Nephron (organoid): ENCODE data around the gene C4BPB.
"Not testable (repeated sequence)": the region's sequence is repeated elsewhere in the genome, so short reads cannot be mapped to it uniquely, and the experiment has no call there.

Experiments
- H3K27ac Mint-ChIP-seq, 3 experiments: 2 replicates each; pipeline ENCODE4 v1.8.0; 2020; ENCODE audit warnings: mixed read lengths in 3 of 3, mild to moderate bottlenecking in 2 of 3, moderate library complexity in 1 of 3
- H3K27me3 Mint-ChIP-seq: 2 replicates; pipeline ENCODE4 v1.8.0; 2021; ENCODE audit warnings: low read depth, mild to moderate bottlenecking, moderate library complexity, mixed read lengths
- H3K36me3 Mint-ChIP-seq: 2 replicates; pipeline ENCODE4 v1.8.0; 2020; ENCODE audit warnings: low read depth, mixed read lengths
- H3K4me1 Mint-ChIP-seq: 2 replicates; pipeline ENCODE4 v1.8.0; 2020; ENCODE audit warnings: mixed read lengths
- H3K4me3 Mint-ChIP-seq, 3 experiments: 2 replicates each; pipeline ENCODE4 v1.8.0; 2020; ENCODE audit warnings: mild to moderate bottlenecking in 3 of 3, mixed read lengths in 3 of 3, moderate library complexity in 2 of 3
- H3K9me3 Mint-ChIP-seq: 2 replicates; pipeline ENCODE4 v1.8.0; 2020; ENCODE audit warnings: mixed read lengths
- TF ChIP-seq, protein P1 (sequence below), 3 experiments: fragments of 200-600 bp; sonication (generic); IDR thresholded peaks; one replicate each; pipeline ENCODE4 v1.5.0; 2021; ENCODE audit warnings: antibody characterized with exemption in 3 of 3; ENCODE audit not compliant: unreplicated experiment in 3 of 3

C4BPB gene, protein sequence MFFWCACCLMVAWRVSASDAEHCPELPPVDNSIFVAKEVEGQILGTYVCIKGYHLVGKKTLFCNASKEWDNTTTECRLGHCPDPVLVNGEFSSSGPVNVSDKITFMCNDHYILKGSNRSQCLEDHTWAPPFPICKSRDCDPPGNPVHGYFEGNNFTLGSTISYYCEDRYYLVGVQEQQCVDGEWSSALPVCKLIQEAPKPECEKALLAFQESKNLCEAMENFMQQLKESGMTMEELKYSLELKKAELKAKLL

DNA sequence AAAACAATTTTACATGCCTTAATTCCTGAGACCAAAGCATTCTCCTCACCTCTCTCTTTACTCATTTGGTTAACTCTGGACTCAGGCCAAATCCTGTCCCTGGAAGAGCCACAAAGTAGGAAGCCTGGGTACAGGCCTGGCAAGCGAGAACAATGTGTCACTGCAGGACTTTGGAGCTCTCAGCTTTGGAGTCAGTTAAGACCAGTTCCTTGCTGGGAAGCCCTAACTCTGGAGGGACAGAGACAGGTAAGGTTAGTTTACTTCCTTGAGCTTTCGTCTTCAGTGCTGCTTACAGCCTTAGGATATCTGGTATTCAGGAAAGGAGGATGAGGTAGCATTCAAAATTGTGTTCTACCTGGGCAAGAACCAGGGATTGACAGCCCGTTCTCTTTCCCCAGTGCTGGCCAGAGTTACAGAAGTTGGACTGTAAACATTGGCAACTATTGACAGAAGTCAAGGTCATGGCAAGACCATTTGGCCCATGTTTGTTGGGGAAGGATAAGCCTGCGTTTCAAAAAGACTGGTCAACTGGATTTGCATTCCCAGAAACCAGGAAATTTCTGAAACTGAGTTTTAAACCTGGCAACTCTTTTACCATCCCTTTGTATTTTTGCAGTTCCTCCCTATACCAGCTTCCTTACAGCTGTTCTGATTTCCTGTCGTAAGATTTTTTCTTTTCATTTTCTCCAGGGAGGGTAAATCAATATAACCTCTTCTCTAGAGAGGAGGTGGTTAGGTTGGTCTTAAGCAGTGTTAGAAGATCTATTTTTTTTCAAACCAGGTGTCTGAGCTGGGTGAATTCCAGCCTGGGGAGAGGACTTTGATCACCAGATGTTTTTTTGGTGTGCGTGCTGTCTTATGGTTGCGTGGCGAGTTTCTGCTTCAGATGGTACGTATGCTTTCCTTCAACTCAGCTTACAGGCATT lies at the start of gene C4BPB:
TSS of gene C4BPB (plus strand) at position 160 of the 926 bp plus-strand sequence. CDS start at position 832, 672 bp downstream.
- no peak within 1 kb of the TSS for H3K4me3 Mint-ChIP-seq
- TF ChIP-seq, protein P1, sequence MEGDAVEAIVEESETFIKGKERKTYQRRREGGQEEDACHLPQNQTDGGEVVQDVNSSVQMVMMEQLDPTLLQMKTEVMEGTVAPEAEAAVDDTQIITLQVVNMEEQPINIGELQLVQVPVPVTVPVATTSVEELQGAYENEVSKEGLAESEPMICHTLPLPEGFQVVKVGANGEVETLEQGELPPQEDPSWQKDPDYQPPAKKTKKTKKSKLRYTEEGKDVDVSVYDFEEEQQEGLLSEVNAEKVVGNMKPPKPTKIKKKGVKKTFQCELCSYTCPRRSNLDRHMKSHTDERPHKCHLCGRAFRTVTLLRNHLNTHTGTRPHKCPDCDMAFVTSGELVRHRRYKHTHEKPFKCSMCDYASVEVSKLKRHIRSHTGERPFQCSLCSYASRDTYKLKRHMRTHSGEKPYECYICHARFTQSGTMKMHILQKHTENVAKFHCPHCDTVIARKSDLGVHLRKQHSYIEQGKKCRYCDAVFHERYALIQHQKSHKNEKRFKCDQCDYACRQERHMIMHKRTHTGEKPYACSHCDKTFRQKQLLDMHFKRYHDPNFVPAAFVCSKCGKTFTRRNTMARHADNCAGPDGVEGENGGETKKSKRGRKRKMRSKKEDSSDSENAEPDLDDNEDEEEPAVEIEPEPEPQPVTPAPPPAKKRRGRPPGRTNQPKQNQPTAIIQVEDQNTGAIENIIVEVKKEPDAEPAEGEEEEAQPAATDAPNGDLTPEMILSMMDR (IDR thresholded peaks at IDR 0.05; ENCODE audit: unreplicated experiment in 3 of 3), result no peak
- no peaks in the 10 kb centered on the region for H3K9me3 Mint-ChIP-seq

DNA sequence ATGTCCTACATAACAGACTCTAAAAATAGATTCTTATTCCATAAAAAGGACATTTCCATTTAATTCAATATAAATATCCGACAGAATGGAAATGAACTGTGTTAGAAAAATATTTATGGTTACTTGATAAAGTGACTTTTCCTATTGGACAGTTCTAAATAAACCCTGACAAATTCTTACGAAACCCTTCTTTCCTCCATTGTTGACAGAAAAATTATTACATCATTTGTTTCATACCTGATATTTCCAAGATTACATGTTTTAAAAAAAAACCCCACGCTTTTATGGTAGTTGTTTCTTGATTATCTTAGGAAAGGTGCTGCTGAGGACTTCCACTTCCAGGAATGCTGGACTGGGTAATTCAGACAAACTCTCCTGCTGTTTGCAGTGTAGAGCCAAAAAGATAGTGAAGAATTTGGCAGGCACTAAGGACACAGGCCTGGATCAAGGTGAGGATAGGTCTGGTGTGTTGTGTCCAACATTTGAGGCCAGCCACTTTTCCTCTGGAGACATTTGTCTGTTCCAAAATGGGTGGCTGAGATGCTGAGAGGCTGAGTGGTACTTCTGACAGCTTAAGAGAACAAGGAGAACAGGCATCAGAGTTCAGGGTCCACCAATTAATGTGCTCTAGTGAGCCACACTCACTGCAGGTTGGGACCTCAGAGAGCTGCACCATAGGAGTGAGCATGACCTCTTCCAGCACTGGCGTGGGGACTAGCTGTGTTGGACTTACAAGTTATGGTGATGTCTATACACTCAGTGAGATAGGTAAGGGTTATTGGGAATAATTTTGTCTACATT lies 49.1 kb upstream of the C4BPB start:
- Mint-ChIP-seq H3K27me3 (peaks cover 4% of the 10 kb centered on the region), H3K9me3 (no peaks in the 10 kb centered on the region), H3K4me1 (no peaks in the 10 kb centered on the region), H3K36me3 (peaks cover 2% of the 10 kb centered on the region), H3K27ac (no peak overlapping the region), H3K4me3 (no peak overlapping the region)
- TF ChIP-seq, protein P1 (IDR thresholded peaks at IDR 0.05; ENCODE audit: unreplicated experiment in 3 of 3), result no peak

More for the DNA sequence above, at the start of gene C4BPB:
- peaks cover 18% of the 10 kb centered on the region for H3K4me1 Mint-ChIP-seq
- H3K27me3 Mint-ChIP-seq, result peaks cover 9% of the 10 kb centered on the region
- H3K27ac Mint-ChIP-seq, result no peak within 1 kb of the TSS
- H3K36me3 Mint-ChIP-seq, result no peaks in the 10 kb centered on the region

DNA sequence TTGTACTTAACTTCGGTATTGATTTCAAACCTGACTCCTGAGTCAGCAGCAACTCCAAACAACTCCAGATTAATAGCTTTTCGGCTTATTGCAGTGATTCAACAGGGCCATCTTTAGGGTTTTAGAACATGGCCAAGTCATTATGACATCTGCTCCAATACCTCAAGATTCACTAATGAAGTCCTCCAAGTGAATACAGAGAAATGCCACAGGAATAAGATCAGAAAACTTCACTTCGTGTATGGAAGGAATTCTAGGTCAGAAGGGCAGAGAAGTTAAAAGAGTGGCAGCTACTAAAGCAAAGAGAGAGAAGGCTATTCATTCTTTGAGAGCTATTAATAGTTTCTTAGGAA lies 48.5 kb upstream of the C4BPB start:
- H3K9me3 Mint-ChIP-seq, result no peaks in the 10 kb centered on the region
- H3K27ac Mint-ChIP-seq, result no peak overlapping the region
- no peak overlapping the region for H3K4me3 Mint-ChIP-seq
- TF ChIP-seq, protein P1 (IDR thresholded peaks at IDR 0.05; ENCODE audit: unreplicated experiment in 3 of 3), result no peak
- no peaks in the 10 kb centered on the region for H3K4me1 Mint-ChIP-seq
- peaks cover 5% of the 10 kb centered on the region for H3K36me3 Mint-ChIP-seq
- peaks cover 3% of the 10 kb centered on the region for H3K27me3 Mint-ChIP-seq

DNA sequence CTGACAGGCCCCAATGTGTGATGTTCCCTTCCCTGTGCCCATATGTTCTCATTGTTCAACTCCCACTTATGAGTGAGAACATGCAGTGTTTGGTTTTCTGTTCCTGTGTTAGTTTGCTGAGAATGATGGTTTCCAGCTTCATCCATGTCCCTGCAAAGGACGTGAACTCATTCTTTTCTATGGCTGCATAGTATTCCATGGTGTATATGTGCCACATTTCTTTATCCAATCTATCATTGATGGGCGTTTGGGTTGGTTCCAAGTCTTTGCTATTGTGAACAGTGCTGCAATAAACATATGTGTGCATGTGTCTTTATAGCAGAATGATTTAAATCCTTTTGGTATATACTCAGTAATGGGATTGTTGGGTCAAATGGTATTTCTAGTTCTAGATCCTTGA lies 47.3 kb upstream of the C4BPB start:
- H3K4me1 Mint-ChIP-seq, H3K27ac Mint-ChIP-seq, H3K9me3 Mint-ChIP-seq, H3K27me3 Mint-ChIP-seq, H3K4me3 Mint-ChIP-seq: not testable (repeated sequence)
- H3K36me3 Mint-ChIP-seq, result peaks cover 11% of the 10 kb centered on the region

DNA sequence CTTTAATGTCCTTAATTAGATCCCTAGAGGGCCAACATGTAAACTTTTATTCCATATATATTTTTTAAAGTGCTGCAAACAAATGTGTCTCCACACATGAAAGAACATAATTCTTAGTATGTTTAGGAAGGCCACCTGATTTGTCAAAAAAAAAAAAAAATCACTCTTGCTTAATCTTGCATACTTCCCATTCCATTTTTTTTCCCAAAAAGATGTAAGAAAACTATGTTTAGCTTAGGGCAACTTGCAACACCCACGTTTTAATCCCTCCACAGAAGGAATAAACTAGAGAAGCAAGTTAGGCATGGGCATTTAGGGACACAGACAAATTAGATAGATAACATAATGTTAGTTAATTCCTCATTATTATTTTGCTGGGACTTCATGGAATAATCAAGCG lies 43.2 kb upstream of the C4BPB start:
- Mint-ChIP-seq H3K27me3 (no peaks in the 10 kb centered on the region), H3K27ac (no peak overlapping the region), H3K4me1 (peaks cover 35% of the 10 kb centered on the region), H3K4me3 (no peak overlapping the region), H3K9me3 (no peaks in the 10 kb centered on the region), H3K36me3 (peaks cover 31% of the 10 kb centered on the region)
- TF ChIP-seq, protein P1 (IDR thresholded peaks at IDR 0.05; ENCODE audit: unreplicated experiment in 3 of 3), result no peak

DNA sequence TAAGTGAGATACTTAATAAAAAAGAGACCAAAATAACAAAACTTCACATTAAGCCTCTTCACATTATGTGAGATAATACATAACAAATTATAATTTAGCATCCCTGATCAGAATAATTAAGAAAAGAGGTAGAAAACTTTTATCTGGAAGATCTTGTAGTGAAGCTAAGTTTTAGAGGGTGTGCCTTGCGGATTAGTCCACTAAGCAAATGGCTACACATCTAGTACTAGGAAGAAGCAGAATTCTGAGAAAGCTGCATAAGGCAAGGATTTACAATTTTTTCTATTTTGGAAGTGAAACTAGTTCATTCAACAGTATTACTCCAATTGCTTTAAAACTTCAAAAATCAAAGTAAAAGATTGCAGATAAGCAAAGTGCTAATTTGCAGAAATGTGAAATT lies 41.2 kb upstream of the C4BPB start:
- Mint-ChIP-seq H3K27me3 (no peaks in the 10 kb centered on the region), H3K4me3 (peak overlapping the region; percentile 17 to 53 (median 19)), H3K27ac (no peak overlapping the region), H3K4me1 (peaks cover 44% of the 10 kb centered on the region), H3K36me3 (peaks cover 31% of the 10 kb centered on the region), H3K9me3 (no peaks in the 10 kb centered on the region)
- TF ChIP-seq, protein P1 (IDR thresholded peaks at IDR 0.05; ENCODE audit: unreplicated experiment in 3 of 3), result no peak
